HCT116 (cell line): Measurements from ENCODE around the gene TENM3. TPM values are rescaled to one million over a fixed set of nuclear protein-coding genes. Genes with fewer than 3 reads are reported as not detected.

Source experiments
- ATAC-seq: fragments of 200-7000 bp; cut with Tn5 transposase; 2 replicates; pipeline ENCODE4 v1.9.1; 2020; ENCODE audit warnings: mild to moderate bottlenecking, moderate library complexity
- BruUV-seq: library from RNA; stranded (reverse); fragments of 400-500 nt; replicated peaks from 2 replicates; lab custom pipeline; 2021; lab: Mats Ljungman, UMichigan
- CTCF ChIA-PET: fragments of 300-600 bp; sonication (Branson Sonifier 250); formaldehyde crosslinking; loops from one replicate; lab custom pipeline; 2021; ENCODE audit warnings: antibody characterized with exemption; lab: Charles Lee
- POLR2A ChIA-PET: fragments of 300-600, 350-600 bp; sonication (Branson Sonifier 250); formaldehyde crosslinking; loops from one replicate; lab custom pipeline; 2021; ENCODE audit warnings: antibody characterized with exemption; lab: Charles Lee
- RAD21 ChIA-PET, 2 experiments: fragments of 300-600 bp; sonication (Branson Sonifier 250); formaldehyde crosslinking; loops; one replicate each; lab custom pipeline; 2023; ENCODE audit warnings: low total read pairs in 2 of 2; ENCODE audit not compliant: uncharacterized antibody in 2 of 2, unreplicated experiment in 2 of 2, low non-redundant PET in 1 of 2; lab: Charles Lee
- DNase-seq: peaks from one replicate; pipeline ENCODE4 v3.0.0-alpha.2; 2010; ENCODE audit warnings: low read depth, low spot score
- H2AFZ ChIP-seq: fragments of 200-600 bp; shearing (Covaris generic), sonication (generic); 2 replicates; pipeline ENCODE4 v1.6.1; 2017; ENCODE audit warnings: low read depth, mixed run types, mixed read lengths, antibody characterized with exemption, low read length; ENCODE audit not compliant: poor library complexity, severe bottlenecking
- H3K27ac ChIP-seq: 2 replicates; pipeline ENCODE4 v1.5.1; 2012; ENCODE audit warnings: low read depth, low read length
- H3K27me3 ChIP-seq: fragments of 200-600 bp; sonication (generic); 2 replicates; pipeline ENCODE4 v1.6.1; 2016; ENCODE audit warnings: mixed run types, low read length, mixed read lengths; ENCODE audit not compliant: insufficient read depth
- H3K36me3 ChIP-seq, 2 experiments: fragments of 200-500 bp in 1 of 2; fragments of 200-600 bp in 1 of 2; sonication (Bioruptor generic) in 1 of 2; sonication (generic) in 1 of 2; 2 replicates each; pipeline versions ENCODE4 v1.5.1 to v1.6.1; 2014 to 2016; ENCODE audit warnings: low read length in 2 of 2, inconsistent platforms in 1 of 2, mixed read lengths in 1 of 2, mixed run types in 1 of 2; ENCODE audit not compliant: insufficient read depth in 2 of 2, control insufficient read depth in 1 of 2
- H3K4me1 ChIP-seq, 2 experiments: fragments of 200-600 bp in 1 of 2; sonication (generic) in 1 of 2; 2 replicates each; pipeline versions ENCODE4 v1.5.1 to v1.6.1; 2012 to 2017; ENCODE audit warnings: low read length in 2 of 2, inconsistent platforms in 1 of 2, mild to moderate bottlenecking in 1 of 2, mixed read lengths in 1 of 2, mixed run types in 1 of 2, moderate library complexity in 1 of 2; ENCODE audit not compliant: insufficient read depth in 2 of 2, control insufficient read depth in 1 of 2
- H3K4me2 ChIP-seq: fragments of 200-600 bp; sonication (generic); 2 replicates; pipeline ENCODE4 v1.6.1; 2017; ENCODE audit warnings: mixed run types, low read length, mixed read lengths
- H3K4me3 ChIP-seq, 2 experiments: fragments of 200-600 bp in 1 of 2; sonication (generic) in 1 of 2; replicated peaks in 1 of 2; 2 replicates each; pipeline ENCODE4 v1.5.1; 2011 to 2016; ENCODE audit warnings: low read length in 2 of 2, control low read depth in 1 of 2, low read depth in 1 of 2, mild to moderate bottlenecking in 1 of 2, mixed read lengths in 1 of 2, mixed run types in 1 of 2
- H3K79me2 ChIP-seq: fragments of 200-600 bp; sonication (generic); 2 replicates; pipeline ENCODE4 v1.6.1; 2017; ENCODE audit warnings: mild to moderate bottlenecking, mixed run types, low read length, moderate library complexity, mixed read lengths; ENCODE audit not compliant: insufficient read depth
- H3K9ac ChIP-seq: fragments of 200-600 bp; sonication (generic); 2 replicates; pipeline ENCODE4 v1.6.1; 2016; ENCODE audit warnings: low read length, mixed read lengths
- H3K9me2 ChIP-seq: fragments of 200-600 bp; sonication (generic), shearing (Covaris generic); 2 replicates; pipeline ENCODE4 v1.6.1; 2017; ENCODE audit warnings: mixed run types, mild to moderate bottlenecking, moderate library complexity; ENCODE audit not compliant: insufficient read depth
- H3K9me3 ChIP-seq, 2 experiments: fragments of 200-500 bp in 1 of 2; fragments of 200-600 bp in 1 of 2; sonication (Bioruptor generic) in 1 of 2; sonication (generic) in 1 of 2; 2 replicates each; pipeline ENCODE4 v1.6.1; 2014 to 2017; ENCODE audit warnings: low read length in 2 of 2, mixed read lengths in 2 of 2, inconsistent platforms in 1 of 2, low read depth in 1 of 2, mild to moderate bottlenecking in 1 of 2, mixed run types in 1 of 2, moderate library complexity in 1 of 2; ENCODE audit not compliant: control insufficient read depth in 1 of 2, insufficient read depth in 1 of 2
- H4K20me1 ChIP-seq: fragments of 200-600 bp; sonication (generic), shearing (Covaris generic); 2 replicates; pipeline ENCODE4 v1.6.1; 2017; ENCODE audit warnings: mixed run types, mild to moderate bottlenecking, moderate library complexity; ENCODE audit not compliant: insufficient read depth
- CBX3 ChIP-seq: IDR thresholded peaks from 2 replicates; pipeline ENCODE4 v1.6.1; 2012; ENCODE audit warnings: low read depth
- CEBPB ChIP-seq: IDR thresholded peaks from 2 replicates; pipeline ENCODE4 v1.6.1; 2012; ENCODE audit warnings: low read depth
- ELF1 ChIP-seq: IDR thresholded peaks from 2 replicates; pipeline ENCODE4 v1.6.1; 2012; ENCODE audit warnings: low read depth, borderline replicate concordance
- EZH2 ChIP-seq: fragments of 200-600 bp; sonication (generic); IDR thresholded peaks from 2 replicates; pipeline ENCODE4 v1.6.1; 2017; ENCODE audit warnings: antibody characterized with exemption, mixed run types
- EZH2phosphoT487 ChIP-seq: fragments of 200-600 bp; IDR thresholded peaks from 2 replicates; pipeline ENCODE4 v1.6.1; 2018; ENCODE audit warnings: antibody characterized with exemption, borderline replicate concordance
- FOSL1 ChIP-seq: IDR thresholded peaks from 2 replicates; pipeline ENCODE4 v1.6.1; 2012; ENCODE audit warnings: low read depth
- JUND ChIP-seq: IDR thresholded peaks from 2 replicates; pipeline ENCODE4 v1.6.1; 2012
- POLR2A ChIP-seq: IDR thresholded peaks from 2 replicates; pipeline ENCODE4 v1.7.0; 2011; ENCODE audit warnings: borderline replicate concordance; ENCODE audit not compliant: insufficient read depth, insufficient read length; ENCODE audit errors: extremely low read depth
- RAD21 ChIP-seq: IDR thresholded peaks from 2 replicates; pipeline ENCODE4 v1.6.1; 2012; ENCODE audit warnings: low read depth, mild to moderate bottlenecking
- SIN3A ChIP-seq: IDR thresholded peaks from 2 replicates; pipeline ENCODE4 v1.6.1; 2012; ENCODE audit warnings: low read depth
- SP1 ChIP-seq: IDR thresholded peaks from 2 replicates; pipeline ENCODE4 v1.6.1; 2012; ENCODE audit warnings: low read depth
- SRF ChIP-seq: IDR thresholded peaks from 2 replicates; pipeline ENCODE4 v1.6.1; 2012; ENCODE audit warnings: low read depth
- TCF7L2 ChIP-seq: IDR thresholded peaks from 2 replicates; pipeline ENCODE4 v1.7.0; 2011; ENCODE audit warnings: borderline replicate concordance, inconsistent platforms; ENCODE audit not compliant: insufficient read depth, insufficient read length; ENCODE audit errors: extremely low read depth
- YY1 ChIP-seq: IDR thresholded peaks from 2 replicates; pipeline ENCODE4 v1.6.1; 2011; ENCODE audit warnings: low read length, low read depth, moderate library complexity, mild to moderate bottlenecking; ENCODE audit not compliant: insufficient replicate concordance; ENCODE audit errors: extremely low read depth
- ZFX ChIP-seq: fragments of 450-650 bp; IDR thresholded peaks from 2 replicates; pipeline ENCODE4 v1.6.1; 2017
- ZNF274 ChIP-seq: fragments of 200-500 bp; sonication (Bioruptor generic); IDR thresholded peaks from 2 replicates; pipeline ENCODE4 v1.6.1; 2014; ENCODE audit warnings: mild to moderate bottlenecking, low read depth, low read length, inconsistent platforms
- intact Hi-C: fragments of 100-400 bp; cut with micrococcal nuclease; formaldehyde crosslinking; loops from 2 replicates; pipeline ENCODE4 v1.10.0; 2022
- total RNA-seq: library from RNA; stranded (reverse); gene quantifications from one replicate; pipeline ENCODE4 v1.2.1, GENCODE V29; 2021; ENCODE audit not compliant: unreplicated experiment
- TF ChIP-seq, protein P1 (sequence below): IDR thresholded peaks from 2 replicates; pipeline ENCODE4 v1.6.1; 2012; ENCODE audit warnings: low read depth
- TF ChIP-seq, protein P2 (sequence below): IDR thresholded peaks from 2 replicates; pipeline ENCODE4 v1.6.1; 2012

TENM3 gene
- total RNA-seq, 1 experiment from 2014 or later, result 0.54 TPM

DNA sequence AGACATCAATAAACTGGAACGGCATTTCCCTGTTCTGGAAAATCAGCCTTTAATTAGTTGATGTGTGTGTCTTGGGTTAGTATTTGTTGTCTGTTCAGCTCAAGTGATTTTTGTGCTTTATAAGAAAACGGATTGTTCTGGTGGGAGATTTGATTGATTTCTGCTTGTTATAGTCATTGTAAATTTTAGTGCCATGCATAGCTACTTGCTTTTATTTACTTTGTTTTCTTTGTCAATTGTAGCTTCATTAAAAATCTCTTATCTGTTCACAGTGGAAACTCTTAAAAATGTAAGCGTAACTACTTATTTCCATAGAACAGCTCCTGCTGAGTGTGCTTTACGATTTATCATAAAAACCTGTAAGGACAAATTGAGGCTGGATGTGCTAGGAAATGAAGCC is 253.2 kb downstream of the TENM3 start (continued):
- TF ChIP-seq EZH2phosphoT487 (no peak), POLR2A (no peak)
- TF ChIP-seq, protein P1, sequence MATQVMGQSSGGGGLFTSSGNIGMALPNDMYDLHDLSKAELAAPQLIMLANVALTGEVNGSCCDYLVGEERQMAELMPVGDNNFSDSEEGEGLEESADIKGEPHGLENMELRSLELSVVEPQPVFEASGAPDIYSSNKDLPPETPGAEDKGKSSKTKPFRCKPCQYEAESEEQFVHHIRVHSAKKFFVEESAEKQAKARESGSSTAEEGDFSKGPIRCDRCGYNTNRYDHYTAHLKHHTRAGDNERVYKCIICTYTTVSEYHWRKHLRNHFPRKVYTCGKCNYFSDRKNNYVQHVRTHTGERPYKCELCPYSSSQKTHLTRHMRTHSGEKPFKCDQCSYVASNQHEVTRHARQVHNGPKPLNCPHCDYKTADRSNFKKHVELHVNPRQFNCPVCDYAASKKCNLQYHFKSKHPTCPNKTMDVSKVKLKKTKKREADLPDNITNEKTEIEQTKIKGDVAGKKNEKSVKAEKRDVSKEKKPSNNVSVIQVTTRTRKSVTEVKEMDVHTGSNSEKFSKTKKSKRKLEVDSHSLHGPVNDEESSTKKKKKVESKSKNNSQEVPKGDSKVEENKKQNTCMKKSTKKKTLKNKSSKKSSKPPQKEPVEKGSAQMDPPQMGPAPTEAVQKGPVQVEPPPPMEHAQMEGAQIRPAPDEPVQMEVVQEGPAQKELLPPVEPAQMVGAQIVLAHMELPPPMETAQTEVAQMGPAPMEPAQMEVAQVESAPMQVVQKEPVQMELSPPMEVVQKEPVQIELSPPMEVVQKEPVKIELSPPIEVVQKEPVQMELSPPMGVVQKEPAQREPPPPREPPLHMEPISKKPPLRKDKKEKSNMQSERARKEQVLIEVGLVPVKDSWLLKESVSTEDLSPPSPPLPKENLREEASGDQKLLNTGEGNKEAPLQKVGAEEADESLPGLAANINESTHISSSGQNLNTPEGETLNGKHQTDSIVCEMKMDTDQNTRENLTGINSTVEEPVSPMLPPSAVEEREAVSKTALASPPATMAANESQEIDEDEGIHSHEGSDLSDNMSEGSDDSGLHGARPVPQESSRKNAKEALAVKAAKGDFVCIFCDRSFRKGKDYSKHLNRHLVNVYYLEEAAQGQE, result no peak

DNA sequence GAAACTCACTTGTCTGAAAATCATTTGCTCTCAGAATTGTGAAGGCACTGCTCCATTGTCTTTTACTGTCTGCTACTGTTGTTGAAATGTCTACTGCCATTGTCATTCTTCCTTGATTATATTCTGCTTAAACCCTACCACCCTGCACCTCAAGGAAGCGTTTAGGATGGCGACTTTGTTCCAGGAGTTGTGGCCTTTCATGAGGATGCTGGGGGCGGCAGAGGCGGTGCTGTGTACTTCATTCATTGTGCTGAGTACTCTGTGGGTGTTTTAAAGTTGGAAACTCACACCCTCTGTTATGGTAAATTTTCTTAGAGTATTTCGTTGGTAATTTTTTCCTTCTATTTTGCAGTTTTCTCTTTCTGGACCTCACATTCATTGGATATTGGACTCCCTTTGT is 258.9 kb downstream of the TENM3 start:
- Histone ChIP-seq H3K9me3 (no peaks in the 10 kb centered on the region), H3K4me3 (no peak overlapping the region), H2AFZ (no peak overlapping the region), H3K4me2 (no peak overlapping the region), H4K20me1 (no peaks in the 10 kb centered on the region), H3K27ac (no peak overlapping the region), H3K36me3 (no peaks in the 10 kb centered on the region), H3K9me2 (no peaks in the 10 kb centered on the region), H3K79me2 (no peaks in the 10 kb centered on the region), H3K9ac (no peak overlapping the region), H3K27me3 (peaks cover 56% of the 10 kb centered on the region), H3K4me1 (no peaks in the 10 kb centered on the region)
- ATAC-seq (no peak), DNase-seq (no peak)
- POLR2A ChIA-PET, result no interaction called here
- CTCF ChIA-PET, result no interaction called here
- BruUV-seq, result no TSS peak
- RAD21 ChIA-PET, result interaction anchor here in 1 of 2 experiments (0.7 kb wide), 1 partner anchor 9 kb away, joined by 3 read pairs; no protein-coding TSS in a partner anchor
- intact Hi-C loops, result no loop called here
- no peak for TF ChIP-seq JUND
- no peak for TF ChIP-seq EZH2
- TF ChIP-seq RAD21, result no peak
- TF ChIP-seq POLR2A, result no peak
- no peak for TF ChIP-seq SRF
- TF ChIP-seq, protein P2, sequence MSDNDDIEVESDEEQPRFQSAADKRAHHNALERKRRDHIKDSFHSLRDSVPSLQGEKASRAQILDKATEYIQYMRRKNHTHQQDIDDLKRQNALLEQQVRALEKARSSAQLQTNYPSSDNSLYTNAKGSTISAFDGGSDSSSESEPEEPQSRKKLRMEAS, result no peak
- no peak for TF ChIP-seq ZNF274
- no peak for TF ChIP-seq SP1
- TF ChIP-seq ZFX, result no peak
- TF ChIP-seq EZH2phosphoT487, result no peak
- TF ChIP-seq, protein P1, result no peak
- no peak for TF ChIP-seq CBX3
- no peak for TF ChIP-seq CEBPB
- no peak for TF ChIP-seq FOSL1
- TF ChIP-seq TCF7L2, result no peak
- no peak for TF ChIP-seq ELF1
- no peak for TF ChIP-seq YY1
- no peak for TF ChIP-seq SIN3A
